ENCODE results near the gene CDS2. TPM values are rescaled to one million over a fixed set of nuclear protein-coding genes. Genes with fewer than 3 reads are reported as not detected.
A peak's percentile ranks its signal among the peaks of the same experiment; 100 is the strongest.

CDS2 gene
- total and polyA plus RNA-seq, 2 of the 13 experiments (the other 11 are each of a cell fraction or from before 2014, with no cell fraction given) = 81.3 to 153 TPM

DNA sequence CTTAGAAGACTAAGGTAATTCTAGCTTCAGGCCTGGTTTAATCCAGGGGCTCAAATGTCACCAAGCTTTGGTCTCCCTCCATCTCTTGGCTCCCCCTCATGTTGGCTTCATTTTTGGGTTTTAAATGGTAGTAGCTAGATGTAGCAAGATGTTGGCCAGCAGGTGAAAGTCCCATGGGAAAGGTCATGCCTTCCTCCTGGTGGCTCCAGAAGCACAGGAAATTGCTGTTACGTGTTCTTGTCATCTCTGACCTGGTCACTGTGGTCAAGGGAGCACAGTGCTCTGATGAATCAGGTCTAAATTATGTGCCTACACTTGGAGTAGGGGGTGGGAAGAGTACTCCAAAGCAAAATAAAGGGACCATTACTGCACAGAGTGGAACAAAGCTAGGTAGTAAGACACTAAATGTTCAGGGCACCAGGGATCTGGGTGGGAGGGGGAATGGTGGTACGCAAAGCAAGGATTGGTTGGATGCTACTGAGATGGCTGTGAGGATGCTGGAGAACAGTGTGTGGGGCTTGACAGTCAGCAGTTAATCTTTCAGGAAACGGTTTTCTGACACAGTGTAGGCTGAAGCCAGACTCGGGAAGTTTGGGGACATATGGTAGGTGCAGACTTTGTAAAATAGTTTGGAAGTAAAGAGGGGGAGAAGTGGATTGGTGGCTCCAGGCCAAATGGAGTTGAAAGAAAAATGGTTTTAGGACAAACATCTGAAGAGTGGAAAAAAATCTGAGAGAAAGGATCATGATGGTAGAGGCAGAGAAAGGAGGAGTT lies 30.1 kb downstream of the CDS2 start (continued):
- TF ChIP-seq ZNF646 (CRISPR knock-in tag; IDR thresholded peaks at IDR 0.05) (no peak), ZNF383 (CRISPR knock-in tag; IDR thresholded peaks at IDR 0.05; ENCODE audit: borderline replicate concordance) (no peak), ZNF83 (CRISPR knock-in tag; IDR thresholded peaks at IDR 0.05; ENCODE audit: borderline replicate concordance) (no peak), CCAR2 (optimal IDR thresholded peaks at IDR 0.05; ENCODE audit: low read depth, low read length) (no peak), ZNF407 (CRISPR knock-in tag; IDR thresholded peaks at IDR 0.05; ENCODE audit: not compliant biosample characterization) (peak; percentile 19), ZFP36L1 (CRISPR knock-in tag; IDR thresholded peaks at IDR 0.05) (no peak), TFDP1 (CRISPR knock-in tag; IDR thresholded peaks at IDR 0.05; ENCODE audit: borderline replicate concordance) (no peak), GATAD2A (CRISPR knock-in tag; IDR thresholded peaks at IDR 0.05) (peak; percentile 62; the same call in 1 of the 2 replicates), MIER2 (CRISPR knock-in tag; IDR thresholded peaks at IDR 0.05) (peak; percentile 18; the same call in 1 of the 2 replicates), HMG20A (CRISPR knock-in tag; IDR thresholded peaks at IDR 0.05; ENCODE audit: borderline replicate concordance) (peak; percentile 16; the same call in 1 of the 2 replicates), FOXK1 (CRISPR knock-in tag; IDR thresholded peaks at IDR 0.05; ENCODE audit: borderline replicate concordance, low read depth) (no peak), NR2C2 (CRISPR knock-in tag; IDR thresholded peaks at IDR 0.05; ENCODE audit: borderline replicate concordance) (peak; percentile 63; the same call in 1 of the 2 replicates), ZNF30 (CRISPR knock-in tag; IDR thresholded peaks at IDR 0.05) (no peak)

Measured in HepG2 (cell line).